Lung microvascular endothelial cell (primary cell): ENCODE measurements around the gene GPR107. TPM values are rescaled to one million over a fixed set of nuclear protein-coding genes. Genes with fewer than 3 reads are reported as not detected.
A peak's percentile ranks its signal among the peaks of the same experiment; 100 is the strongest.

ENCODE experiments used
- DNase-seq, 2 donors: peaks; one replicate each; pipeline versions ENCODE4 v3.0.0 to v3.0.0-alpha.2; 2010; ENCODE audit warnings: low read depth in 2 of 2
- total RNA-seq: library from RNA; depleted of rRNA; stranded (reverse); fragments of >200 nt; gene quantifications from 2 replicates; pipeline ENCODE4 v1.2.1, GENCODE V29; 2014

GPR107 gene
- total RNA-seq, 1 donor from 2014 or later, result 20.4 TPM

DNA sequence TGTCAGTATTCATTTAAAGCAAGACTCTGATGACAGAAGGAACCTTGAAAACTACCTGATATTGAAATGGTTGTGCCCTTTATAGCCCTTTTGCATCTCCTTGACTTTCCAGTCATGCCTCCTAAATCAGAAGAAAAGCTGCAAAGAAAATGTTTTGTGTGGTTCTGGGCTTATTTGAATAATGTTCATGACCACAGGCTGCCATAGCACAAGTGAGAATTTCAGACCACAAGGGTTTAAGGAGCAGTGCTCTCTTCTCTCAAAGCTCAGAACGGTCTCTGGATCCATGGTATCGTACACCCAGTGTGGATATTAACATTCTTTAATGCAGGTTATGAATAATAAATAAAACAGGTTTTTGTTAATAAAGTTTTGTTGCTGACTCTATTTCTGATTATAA, 54.2 kb downstream of the GPR107 start:
- DNase-seq, result no peak

DNA sequence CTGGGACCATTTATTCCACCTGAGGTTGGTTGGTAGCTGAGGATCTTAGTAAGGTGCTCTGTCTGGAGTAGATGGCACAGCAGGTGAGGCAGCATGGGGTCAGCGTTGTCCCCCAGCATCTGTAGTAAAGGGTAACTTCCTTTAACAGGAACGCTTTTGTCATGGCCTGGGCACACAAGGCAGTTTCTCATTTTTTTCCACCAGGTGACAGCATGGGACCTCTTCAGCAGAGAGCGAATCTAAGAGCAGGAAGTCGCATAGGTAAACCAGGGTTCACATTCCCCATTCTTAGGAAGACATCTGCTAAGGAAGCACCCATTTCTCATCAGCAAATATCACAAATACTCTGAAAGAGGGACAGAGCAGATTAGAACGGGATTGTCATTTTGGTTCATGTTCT, 56.5 kb downstream of the GPR107 start:
- no peak for DNase-seq

DNA sequence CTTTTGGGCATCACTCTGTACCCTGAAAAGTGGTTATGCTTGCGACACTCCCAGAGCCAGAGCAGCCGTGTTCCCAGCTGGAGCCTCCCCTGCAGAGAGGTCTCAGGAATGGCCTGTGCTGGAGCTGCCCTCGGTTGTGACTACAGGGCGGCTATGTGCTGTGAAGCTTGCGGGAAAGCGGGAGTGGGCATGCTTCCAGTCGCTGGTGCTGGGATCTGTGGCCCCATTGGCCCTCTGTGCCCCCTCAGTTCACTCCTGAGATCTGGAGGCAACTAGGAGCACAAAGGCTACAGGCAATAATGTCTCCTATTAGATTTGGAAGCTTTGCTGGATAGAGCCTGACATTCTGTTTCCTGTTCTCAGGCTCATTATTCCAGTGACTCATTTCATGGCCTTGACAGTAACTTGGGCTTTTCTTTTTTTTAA, 56.9 kb downstream of the GPR107 start:
- DNase-seq, result peak; percentile 48 to 56

DNA sequence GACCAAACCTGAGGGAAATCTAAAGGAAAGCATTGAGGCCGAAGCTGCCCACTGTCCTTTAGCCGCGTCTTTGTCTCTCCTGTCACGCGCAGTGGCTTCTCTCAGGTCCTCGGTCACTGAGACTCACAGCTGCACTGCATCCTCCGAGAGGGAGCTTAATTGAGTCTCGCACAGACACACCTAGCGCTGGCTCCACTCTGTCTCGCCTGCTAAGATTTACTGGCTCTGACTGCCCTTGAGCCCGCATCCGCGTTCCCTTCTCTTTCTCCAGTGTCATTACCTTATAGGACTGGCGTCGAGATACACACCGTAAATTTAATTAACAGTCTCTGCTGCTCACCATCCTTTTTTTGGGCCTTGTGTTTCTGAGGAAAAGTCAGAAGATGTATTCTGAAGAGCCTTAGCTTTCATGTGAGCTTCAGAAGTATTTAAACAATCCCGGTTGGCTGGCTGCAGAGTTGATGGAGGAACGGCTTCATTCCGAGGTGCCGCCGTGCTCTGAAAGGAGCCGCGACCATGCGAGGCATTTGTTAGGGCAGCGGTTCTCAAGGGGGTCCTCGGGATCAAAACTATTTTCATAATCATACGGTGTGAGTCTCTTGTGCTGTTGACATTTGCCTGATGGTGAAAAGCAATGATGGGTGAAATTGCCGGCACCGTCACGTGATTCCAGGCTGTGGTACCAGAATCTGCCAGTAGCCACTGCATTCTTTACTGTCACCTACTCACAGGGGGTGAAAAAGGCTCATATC, 58.3 kb downstream of the GPR107 start:
- no peak for DNase-seq

DNA sequence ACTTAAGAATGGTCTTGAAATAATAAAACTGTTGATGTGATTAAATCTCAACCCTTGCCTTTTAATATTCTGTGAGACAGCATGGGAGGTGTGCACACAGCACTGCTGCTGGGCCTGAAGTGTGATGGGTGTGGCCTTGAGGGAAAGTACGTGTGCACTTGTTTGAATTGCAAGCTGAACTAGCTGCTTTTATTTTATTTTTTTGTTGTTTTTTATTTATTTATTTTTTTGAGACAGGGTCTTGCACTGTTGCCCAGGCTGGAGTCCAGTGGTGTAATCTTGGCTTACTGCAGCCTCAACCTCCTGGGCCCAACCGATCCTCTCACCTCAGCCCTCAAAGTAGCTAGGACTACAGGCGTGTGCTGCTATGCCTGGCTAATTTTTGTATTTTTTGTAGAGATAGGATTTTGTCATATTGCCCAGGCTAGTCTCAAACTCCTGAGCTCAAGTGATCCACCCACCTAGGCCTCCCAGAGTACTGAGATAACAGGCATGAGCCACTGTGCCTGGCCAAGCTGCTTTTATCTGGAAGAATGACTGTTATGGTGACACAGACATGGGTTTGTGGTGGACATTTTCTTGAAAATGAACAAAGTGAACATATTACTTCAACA, 58.9 kb downstream of the GPR107 start:
- DNase-seq, result no peak

DNA sequence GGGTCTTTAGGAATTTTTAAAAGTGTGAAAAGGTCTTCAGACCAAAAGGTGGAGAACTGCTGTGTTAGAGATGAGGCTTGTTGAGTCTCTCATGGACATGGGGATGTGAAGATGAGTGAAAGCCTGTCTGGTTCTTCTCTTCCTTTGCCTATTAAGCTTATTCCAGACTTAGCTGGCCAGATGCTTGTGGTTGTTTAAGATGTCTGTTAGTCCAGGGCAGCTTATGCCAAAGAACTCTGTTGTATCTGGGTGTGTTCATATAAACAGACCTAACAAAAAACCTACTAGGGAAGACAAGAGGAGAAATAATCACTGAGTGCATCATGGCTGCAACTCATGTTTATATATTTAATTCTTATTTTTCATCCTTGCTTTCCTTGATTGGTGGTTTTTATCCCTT, 61.0 kb downstream of the GPR107 start:
- no peak for DNase-seq

DNA sequence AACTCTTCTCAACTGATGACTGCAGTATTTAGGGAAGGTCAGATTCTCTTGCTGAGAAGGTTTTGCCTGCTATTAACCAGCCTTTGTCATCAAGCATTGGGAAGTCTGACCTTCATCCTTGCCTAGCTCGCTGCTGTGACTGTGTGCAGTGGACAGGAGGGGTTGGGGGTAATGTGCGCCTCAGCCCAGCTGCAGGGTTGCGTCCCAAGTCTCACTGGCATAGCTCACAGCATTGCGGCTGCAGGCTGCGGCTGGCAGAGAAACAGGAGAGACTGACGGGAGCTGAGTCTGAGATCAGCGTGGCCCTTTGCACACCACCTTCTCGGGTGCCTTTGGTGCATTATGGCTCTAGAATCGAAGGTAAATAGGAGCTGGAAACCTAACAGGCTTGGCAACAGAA, 62.6 kb downstream of the GPR107 start:
- DNase-seq, result no peak

DNA sequence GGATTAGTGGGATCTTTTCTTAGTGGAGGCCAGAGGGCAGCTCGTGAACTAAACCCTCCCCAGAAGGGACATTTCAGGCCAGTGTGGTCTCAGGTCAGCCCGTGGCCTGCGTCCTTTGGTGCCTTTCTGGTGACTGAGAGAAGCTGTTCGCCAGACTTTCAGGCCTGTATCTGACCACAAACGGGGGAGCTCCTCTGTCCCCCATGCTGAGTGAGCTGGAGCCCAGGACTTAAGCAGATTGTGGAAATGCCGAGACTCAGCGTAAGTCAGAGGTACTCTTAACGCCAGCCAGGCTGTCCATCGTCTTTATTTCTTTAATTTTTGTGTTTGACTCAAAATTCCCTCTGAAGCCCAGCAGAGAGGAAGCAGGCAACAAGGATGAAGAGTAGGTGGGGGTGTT, 63.7 kb downstream of the GPR107 start:
- no peak for DNase-seq

DNA sequence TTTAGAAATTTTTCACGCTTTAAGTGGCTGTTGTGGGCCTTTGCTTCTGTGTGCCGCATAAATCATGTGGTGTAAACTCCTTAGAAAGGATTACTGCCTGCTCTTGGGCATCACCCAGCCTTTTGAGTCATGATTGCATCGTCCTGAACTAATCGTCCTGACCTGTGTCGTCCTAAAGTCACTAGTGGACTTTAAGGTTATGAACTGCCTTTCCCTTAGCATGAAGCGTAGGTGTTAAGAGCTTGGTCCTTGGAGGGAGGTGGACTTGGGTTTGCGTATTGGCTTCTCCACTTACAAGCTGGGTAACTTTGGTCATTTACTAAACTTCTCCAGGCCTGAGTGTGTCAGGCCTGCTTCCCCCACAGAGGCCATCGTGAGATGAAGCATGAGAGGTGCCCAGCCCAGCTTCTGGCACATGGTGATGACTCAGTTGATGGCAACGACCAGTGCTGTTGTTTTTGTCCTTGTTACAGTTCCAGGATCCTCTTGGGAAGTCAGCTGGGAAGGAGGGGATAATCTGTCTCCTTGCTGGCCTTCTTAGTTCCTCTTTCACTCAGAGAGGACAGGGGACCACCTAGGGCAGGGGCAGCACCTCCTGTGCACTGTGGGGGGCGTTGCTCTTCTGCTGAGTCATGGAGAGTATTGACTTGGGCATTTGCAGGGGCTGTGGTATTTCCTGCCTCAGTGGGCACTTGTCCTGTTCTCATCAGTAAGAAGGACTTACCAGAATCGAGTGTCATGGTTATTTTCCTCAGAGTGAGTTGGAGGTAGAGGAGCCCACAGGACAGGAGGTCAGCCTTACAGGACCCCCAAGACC, 64.3 kb downstream of the GPR107 start:
- DNase-seq, result peak; percentile 28 to 60

DNA sequence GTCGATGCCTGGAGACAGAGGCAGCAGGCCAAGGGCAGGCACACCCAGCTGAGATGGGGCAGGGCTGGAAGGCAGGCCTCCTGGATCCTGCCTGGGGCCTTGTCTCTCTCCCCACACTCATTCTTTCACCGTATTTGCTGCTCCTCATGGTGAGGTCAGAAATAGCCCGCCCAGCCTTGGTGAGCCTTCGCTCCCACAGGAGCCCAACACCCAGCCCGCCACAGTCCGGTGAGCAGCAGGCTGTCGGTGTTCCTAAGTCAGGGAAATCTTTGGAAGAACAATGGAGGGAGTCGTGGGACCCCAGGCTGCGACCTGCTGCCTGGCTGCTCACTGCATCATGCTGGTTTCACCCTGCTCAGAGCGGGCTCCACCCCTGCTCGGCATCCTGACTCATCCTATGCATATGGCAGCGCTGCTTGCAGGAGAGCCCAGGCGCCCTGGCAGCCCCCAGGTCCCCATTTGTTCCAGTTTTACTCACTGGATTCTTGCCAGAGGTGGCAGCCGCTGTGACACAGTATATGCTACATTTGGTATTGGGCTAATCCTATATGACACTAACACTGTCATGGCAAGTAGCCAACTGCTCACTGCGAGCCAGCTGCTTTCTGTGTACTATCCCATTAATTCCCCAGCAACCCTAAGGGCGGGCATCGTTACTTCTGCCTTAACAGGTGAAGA, 65.3 kb downstream of the GPR107 start:
- DNase-seq, result no peak

DNA sequence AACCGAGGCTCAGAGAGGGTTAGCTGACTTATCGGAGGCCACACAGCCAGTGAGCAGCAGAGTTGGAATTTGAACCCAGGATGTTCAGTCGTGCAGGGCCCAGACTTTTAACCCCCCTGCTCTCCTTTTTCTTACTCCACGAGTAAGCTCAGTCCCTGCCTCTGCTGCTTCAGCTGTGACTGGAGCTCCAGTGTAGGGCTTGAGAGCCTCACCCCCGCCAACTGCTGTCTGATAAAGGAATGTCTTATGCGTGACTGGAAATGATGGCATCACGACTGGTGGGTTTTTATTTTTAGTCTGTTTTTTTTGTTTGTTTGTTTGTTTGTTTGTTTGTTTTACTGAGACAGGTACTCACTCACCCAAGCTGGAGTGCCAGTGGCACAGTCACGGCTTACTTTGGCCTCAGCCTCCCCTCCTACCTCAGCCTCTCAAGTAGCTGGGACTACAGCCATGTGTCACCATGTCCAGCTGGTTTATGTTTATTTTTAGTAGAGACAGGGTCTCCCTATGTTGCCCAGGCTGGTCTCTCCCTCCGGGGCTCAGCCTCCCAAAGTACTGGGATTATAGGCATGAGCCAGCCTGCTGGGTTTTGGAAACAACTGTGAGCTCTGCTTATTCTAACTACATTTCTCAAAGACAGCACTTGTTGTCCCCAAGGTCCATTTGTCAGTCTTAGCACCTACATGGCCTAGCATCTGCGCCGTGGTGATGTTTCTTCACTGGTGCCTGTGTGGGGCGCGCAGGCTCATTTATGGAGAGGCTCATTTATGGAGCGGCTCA, 66.0 kb downstream of the GPR107 start:
- DNase-seq, result no peak

DNA sequence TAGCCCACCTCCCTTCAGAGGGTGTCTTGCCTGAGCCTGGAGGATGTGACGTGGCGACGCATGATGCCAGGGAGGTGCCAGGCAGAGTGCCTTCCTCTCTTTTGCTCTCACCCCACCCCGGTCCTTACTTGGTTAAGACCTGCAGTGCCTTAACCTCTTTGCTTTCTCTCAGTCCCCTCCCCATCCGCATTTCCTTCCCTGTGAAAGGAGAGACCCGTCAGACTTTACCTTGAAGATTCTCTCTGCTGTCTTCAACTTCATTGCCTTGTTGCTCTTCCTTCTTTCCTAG, 66.5 kb downstream of the GPR107 start:
- no peak for DNase-seq

DNA sequence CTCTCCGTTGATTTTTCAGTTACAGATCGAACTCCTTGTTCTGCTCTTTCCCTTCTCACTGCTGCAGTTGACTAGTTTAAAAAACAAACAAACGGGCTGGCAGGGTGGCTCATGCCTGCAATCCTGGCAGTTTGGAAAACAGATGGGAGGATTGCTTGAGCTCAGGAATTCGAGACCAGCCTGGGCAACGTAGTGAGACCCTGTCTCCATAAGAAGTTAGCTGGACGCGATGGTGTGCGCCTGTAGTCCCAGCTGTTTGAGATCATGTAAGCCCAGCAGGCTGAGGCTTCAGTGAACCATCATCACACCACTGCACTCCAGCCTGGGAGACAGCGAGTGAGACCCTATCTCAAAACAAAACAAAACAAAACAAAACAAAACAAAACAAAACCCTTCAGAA, 67.1 kb downstream of the GPR107 start:
- DNase-seq, result no peak

DNA sequence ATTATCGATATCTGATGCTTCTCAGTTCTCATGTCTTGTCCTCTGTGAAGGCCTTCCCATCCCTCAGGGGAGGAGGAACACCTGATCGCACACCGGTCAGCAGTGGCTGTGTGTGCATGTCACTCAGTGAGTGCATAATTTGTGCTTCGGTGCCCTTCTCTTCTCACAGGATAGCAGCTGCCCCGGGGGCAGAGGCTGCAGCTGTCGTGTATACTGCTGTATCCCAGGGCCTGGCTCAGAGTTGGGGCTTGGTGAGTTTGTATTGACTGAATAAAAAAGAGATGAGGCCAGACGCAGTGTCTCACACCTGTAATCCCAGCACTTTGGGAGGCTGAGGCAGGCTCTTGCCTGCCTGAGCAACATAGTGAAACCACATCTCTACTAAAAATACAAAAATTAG, 68.8 kb downstream of the GPR107 start:
- DNase-seq, result no peak

DNA sequence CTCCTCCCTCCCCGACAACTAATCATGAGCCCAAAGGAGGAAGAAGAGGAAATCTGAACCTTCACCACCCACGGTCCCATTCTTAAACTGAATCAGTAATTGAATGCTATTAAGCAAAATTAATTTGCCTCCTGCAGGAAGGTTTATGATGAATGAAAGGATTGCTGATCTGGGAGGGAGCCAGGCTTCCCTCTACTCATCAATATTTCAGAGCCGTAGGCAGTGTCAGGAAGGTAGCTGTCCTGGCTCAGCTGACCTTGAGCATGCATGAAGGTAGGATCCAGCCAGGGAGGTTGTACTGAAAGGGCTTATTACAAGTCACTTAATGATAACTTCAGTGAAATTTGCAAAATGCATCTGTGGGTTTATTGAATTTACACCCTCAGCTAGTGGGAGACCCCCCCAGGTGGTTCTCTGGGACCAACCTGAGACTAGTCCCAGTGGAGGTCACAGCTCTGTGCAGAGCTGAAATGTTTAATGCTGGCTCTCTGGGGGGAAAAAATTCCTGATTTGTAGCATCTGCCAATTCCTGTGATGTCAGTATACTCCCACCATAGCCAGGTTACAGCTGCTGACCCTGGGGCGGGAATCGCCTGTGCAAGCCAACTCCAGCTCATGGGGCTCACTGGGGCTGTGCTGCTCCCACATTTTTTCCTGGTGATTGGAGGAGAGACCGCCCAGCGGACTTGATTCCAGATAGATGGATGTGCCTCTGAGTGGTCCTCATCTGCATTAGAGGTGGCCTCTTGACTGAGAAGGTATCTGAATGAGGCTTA, 70.6 kb downstream of the GPR107 start:
- DNase-seq, result no peak

DNA sequence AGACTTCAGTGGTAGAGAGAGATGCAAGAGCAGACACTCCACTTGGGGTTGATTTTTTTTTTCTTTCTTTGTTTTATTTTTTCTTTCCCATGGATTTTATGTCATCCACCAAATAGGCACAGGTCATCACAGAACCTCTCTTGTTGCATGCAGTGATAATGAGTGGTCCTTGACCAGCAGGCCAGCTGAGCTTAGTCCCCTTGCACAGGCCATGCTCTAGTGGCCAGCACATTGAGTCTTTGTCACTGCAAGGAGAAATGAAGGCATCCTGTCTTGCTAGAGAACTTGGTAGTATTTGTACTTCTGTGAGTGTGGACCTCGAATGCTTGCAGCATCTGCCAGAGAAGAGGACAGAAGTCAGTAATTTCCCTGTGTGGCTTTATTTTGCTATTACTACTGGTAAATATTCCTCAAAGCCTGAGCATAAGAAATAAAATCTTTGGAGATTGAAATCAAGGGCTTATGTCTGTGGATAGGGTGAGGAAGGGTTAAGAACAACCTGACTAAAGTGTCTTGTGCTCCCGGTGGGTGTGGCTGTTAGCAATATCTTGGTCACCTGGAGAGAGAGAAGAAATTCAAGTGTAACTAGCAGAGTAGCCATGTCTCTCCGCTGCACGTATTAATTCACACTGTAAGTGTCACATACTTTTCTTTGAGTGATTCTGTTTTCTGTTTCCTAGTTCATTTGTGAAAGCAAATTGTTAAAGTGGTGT, 73.2 kb downstream of the GPR107 start:
- no peak for DNase-seq

DNA sequence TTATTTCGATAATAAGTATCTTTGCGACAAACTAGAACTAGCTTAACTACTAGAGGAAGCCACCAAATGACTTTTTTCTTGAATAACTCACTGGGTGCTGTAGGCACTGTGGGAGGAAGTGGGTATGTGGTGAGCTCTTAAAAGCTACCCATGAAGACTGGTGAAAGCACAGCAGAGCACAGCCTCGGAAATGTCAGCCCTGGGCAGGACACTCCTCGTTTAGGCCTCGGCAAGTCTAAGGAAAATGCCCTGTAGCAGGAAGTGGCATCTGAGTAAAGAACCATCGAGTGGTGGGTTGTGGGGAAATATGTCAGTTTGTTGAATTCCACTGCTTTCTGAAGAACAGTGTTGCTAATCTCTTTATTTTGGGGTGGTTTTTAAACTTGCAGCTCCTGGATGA, 74.5 kb downstream of the GPR107 start:
- no peak for DNase-seq

DNA sequence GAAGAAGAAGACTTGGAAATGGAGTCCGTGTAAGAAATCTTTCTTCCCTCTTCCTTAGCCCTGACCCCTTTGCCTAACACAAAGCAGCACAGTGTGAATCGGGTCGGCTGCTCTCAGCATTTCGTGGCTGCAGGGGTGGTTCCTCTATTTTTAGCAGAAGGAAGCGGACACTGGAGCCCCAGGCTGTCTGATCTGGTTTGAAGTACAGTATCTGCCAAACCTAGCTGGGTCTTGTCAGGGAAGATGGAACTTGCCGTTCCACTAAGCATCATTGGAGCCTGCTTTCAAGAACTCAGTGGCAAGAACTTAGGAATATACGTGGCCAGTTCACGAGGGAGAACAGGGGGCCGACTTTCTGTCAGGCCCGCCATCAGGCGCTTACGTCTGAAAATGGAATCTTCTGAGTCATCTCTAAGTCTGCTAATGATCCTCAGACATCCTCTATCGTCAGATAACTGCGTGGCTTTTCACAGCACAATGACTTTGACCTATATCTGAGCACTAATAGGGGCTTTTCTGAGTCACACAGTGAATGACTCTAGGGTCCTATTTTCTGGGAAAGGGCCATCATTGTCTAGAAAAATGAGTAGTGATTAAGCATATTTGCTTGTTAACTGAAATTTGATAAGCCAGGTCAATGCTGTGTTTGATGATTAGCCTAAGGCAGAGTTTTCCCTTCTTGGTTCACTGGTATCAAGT, 75.2 kb downstream of the GPR107 start:
- peak in 1 of 2 donors; percentile 53 for DNase-seq

DNA sequence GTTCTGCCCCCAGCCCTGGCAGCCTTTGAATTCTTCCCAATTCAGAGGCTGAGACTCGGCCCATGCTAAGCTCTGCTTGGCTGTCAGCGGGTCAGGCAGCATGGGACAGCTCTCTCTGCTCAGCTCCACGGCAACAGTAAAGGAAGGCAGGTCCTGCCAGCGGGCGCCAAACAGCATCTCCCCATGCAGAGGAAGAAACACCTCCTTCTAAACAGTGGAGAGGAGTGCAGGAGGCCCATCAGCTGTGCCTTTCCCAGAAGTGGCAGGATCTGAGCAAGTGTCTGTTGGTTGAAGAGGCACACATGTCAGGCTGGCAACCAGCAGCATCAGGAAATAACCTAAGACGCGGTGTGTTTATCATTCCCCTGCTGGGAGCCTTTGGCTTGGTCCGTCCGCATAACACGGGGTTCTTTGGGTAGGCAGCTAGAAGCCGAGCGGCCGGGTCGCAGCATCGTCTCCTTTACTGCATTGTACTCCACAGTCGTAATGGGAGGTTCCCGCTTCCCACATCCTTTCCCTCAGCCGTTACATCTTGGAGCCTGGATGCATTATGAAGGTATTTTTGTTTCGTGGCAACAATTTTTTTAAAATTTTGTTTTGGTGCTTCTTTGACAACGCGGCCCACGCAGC, 75.8 kb downstream of the GPR107 start:
- no peak for DNase-seq
